ENCODE results near the gene RABGAP1. TPM values are rescaled to one million over a fixed set of nuclear protein-coding genes. Genes with fewer than 3 reads are reported as not detected.

RABGAP1 gene
- total and polyA plus RNA-seq, 10 of the 15 experiments (the other 5 are each of a cell fraction or from before 2014, with no cell fraction given): 2.6 to 31.6 (median 12.5) TPM

- Histone ChIP-seq H3K27me3 (replicated peaks in 1 of 2; ENCODE audit: control insufficient read depth in 2 of 2, insufficient read depth in 2 of 2, low read length in 1 of 2) (no peaks in the 10 kb centered on the region), H3K27ac (ENCODE audit: control insufficient read depth, insufficient read depth) (no peak overlapping the region), H3K79me2 (ENCODE audit: control insufficient read depth, insufficient read depth, low read length) (no peaks in the 10 kb centered on the region), H3K4me2 (ENCODE audit: control insufficient read depth, insufficient read depth) (no peak overlapping the region), H4K20me1 (ENCODE audit: control insufficient read depth, insufficient read depth) (no peaks in the 10 kb centered on the region), H3K9me3 (replicated peaks; ENCODE audit: control insufficient read depth, insufficient read depth, low read length) (no peaks in the 10 kb centered on the region; the same call in 1 of the 3 replicates), H3K4me3 (no peak overlapping the region), H3K9ac (ENCODE audit: control insufficient read depth, insufficient read depth, low read length) (no peak overlapping the region), H3K4me1 (ENCODE audit: control insufficient read depth, insufficient read depth, low read length) (no peaks in the 10 kb centered on the region), H3K36me3 (ENCODE audit: control insufficient read depth in 2 of 2, insufficient read depth in 2 of 2, low read length in 1 of 2) (peaks cover 0 to 16% of the 10 kb centered on the region in 2 experiments; a peak in 1 of 4 replicates), H2AFZ (ENCODE audit: control insufficient read depth, low read depth, low read length) (no peak overlapping the region)
- in situ Hi-C loops (cut with MboI): no loop called here
- ChIA-PET POLR2A (no interaction called here), RAD21 (ENCODE audit: unreplicated experiment) (no interaction called here), CTCF (interaction anchor here (0.7 to 0.9 kb wide), 2 partner anchors 16 to 337 kb away, joined by 3 read pairs; no protein-coding TSS in a partner anchor), SMC1A (ENCODE audit: uncharacterized antibody, unreplicated experiment) (no interaction called here)
- BruUV-seq (replicated peaks): no TSS peak
- FAIRE-seq (no peak), ATAC-seq (no peak), DNase-seq (ENCODE audit: low read depth, low spot score) (no peak)
- intact Hi-C loops (cut with micrococcal nuclease; ENCODE audit: unreplicated experiment): no loop called here
- no peak for TF ChIP-seq RB1 (IDR thresholded peaks at IDR 0.05; ENCODE audit: borderline replicate concordance)
- no peak for TF ChIP-seq POLR2A (IDR thresholded peaks at IDR 0.05; ENCODE audit: low read depth, low read length)
- no peak for TF ChIP-seq CHD4 (IDR thresholded peaks at IDR 0.05)
- TF ChIP-seq YY1 (IDR thresholded peaks at IDR 0.05; ENCODE audit: low read depth, low read length): no peak
- 99% methylated on average over 3 of the region's 3 CpGs for WGBS (ENCODE audit: insufficient coverage, insufficient replicate concordance, low lambda C conversion rate, missing lambda C conversion rate)
These were observed 71.2 kb downstream of the RABGAP1 start for GRCh38 chr9:123011878-123012528.

- Histone ChIP-seq H2AFZ (ENCODE audit: control insufficient read depth, low read depth, low read length) (no peak overlapping the region), H4K20me1 (ENCODE audit: control insufficient read depth, insufficient read depth) (no peaks in the 10 kb centered on the region), H3K4me3 (no peak overlapping the region), H3K9ac (ENCODE audit: control insufficient read depth, insufficient read depth, low read length) (no peak overlapping the region), H3K4me1 (ENCODE audit: control insufficient read depth, insufficient read depth, low read length) (no peaks in the 10 kb centered on the region), H3K9me3 (replicated peaks; ENCODE audit: control insufficient read depth, insufficient read depth, low read length) (no peaks in the 10 kb centered on the region; the same call in 1 of the 3 replicates), H3K79me2 (ENCODE audit: control insufficient read depth, insufficient read depth, low read length) (no peaks in the 10 kb centered on the region), H3K27ac (ENCODE audit: control insufficient read depth, insufficient read depth) (no peak overlapping the region), H3K27me3 (replicated peaks in 1 of 2; ENCODE audit: control insufficient read depth in 2 of 2, insufficient read depth in 2 of 2, low read length in 1 of 2) (no peaks in the 10 kb centered on the region), H3K4me2 (ENCODE audit: control insufficient read depth, insufficient read depth) (no peak overlapping the region), H3K36me3 (ENCODE audit: control insufficient read depth in 2 of 2, insufficient read depth in 2 of 2, low read length in 1 of 2) (peaks cover 0 to 18% of the 10 kb centered on the region in 2 experiments; a peak in 1 of 4 replicates)
- 95% methylated on average over 1 of the region's 1 CpG for WGBS (ENCODE audit: insufficient coverage, insufficient replicate concordance, low lambda C conversion rate, missing lambda C conversion rate)
- FAIRE-seq: no peak
- no TSS peak for BruUV-seq (replicated peaks)
- ChIA-PET CTCF (interaction anchor here (1.5 kb wide), 1 partner anchor 22 kb away, joined by 3 read pairs; no protein-coding TSS in a partner anchor), POLR2A (no interaction called here), RAD21 (ENCODE audit: unreplicated experiment) (no interaction called here), SMC1A (ENCODE audit: uncharacterized antibody, unreplicated experiment) (no interaction called here)
- intact Hi-C loops (cut with micrococcal nuclease; ENCODE audit: unreplicated experiment): no loop called here
- in situ Hi-C loops (cut with MboI): no loop called here
- no peak for ATAC-seq
- DNase-seq (ENCODE audit: low read depth, low spot score): no peak
- no peak for TF ChIP-seq HSF1 (IDR thresholded peaks at IDR 0.05; ENCODE audit: low read depth, low read length)
- TF ChIP-seq ZNF687 (IDR thresholded peaks at IDR 0.05): no peak
- no peak for TF ChIP-seq POU2F2 (IDR thresholded peaks at IDR 0.05; ENCODE audit: borderline replicate concordance, low read depth, low read length)
- TF ChIP-seq PML (IDR thresholded peaks at IDR 0.05; ENCODE audit: low read length): no peak
- TF ChIP-seq STAT1 (conservative IDR thresholded peaks at IDR 0.05): no peak
- no peak for TF ChIP-seq FOXM1 (IDR thresholded peaks at IDR 0.05; ENCODE audit: low read depth, low read length)
- TF ChIP-seq BCL11A (IDR thresholded peaks at IDR 0.05; ENCODE audit: low read depth, low read length): no peak
- TF ChIP-seq FOS (IDR thresholded peaks at IDR 0.05; ENCODE audit: borderline replicate concordance, extremely low read depth, insufficient read length): no peak
These were observed 75.8 kb downstream of the RABGAP1 start for GRCh38 chr9:123016631-123017030.
